ENCODE results near the gene NCKAP5.

Gene NCKAP5

DNA sequence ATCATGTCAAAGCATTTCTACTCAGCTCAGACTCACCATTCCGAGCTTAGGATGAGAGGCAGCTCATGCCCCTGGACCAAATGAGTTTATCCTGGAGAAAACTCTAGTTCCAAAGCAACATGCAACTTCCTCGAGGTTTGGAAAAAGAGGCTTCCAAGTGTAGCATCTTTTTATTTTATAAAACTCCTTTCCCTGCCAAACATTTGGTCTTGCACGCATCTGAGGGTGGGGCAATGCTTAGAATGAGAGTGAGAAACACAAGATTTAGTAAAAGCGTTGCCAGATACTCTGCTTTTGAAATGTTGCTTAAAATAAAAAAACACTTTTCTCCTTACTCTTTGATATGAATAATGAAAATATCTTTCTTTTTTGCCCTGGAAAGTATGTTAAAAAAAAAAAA, 151.5 kb downstream of the NCKAP5 start:
- DNase-seq: no peak

DNA sequence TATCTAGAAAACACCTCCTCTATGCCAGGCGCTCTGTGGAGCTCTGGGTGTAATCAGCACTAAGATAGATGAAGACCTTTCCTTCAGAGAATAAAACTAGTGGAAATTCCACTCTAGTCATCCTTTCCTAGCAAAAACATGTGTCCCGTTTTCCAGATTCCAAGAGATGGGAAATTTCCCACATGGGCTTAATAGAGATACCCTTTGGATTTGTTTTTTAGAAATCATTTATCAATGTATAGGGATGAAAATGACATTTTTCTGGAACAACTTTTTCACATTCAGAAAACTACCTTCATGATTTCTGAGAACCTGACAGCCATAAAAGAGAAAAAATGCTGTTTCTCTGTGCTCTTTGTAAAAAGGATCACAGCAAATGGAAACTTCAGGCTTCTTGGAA, 152.1 kb downstream of the NCKAP5 start:
- DNase-seq: no peak

DNA sequence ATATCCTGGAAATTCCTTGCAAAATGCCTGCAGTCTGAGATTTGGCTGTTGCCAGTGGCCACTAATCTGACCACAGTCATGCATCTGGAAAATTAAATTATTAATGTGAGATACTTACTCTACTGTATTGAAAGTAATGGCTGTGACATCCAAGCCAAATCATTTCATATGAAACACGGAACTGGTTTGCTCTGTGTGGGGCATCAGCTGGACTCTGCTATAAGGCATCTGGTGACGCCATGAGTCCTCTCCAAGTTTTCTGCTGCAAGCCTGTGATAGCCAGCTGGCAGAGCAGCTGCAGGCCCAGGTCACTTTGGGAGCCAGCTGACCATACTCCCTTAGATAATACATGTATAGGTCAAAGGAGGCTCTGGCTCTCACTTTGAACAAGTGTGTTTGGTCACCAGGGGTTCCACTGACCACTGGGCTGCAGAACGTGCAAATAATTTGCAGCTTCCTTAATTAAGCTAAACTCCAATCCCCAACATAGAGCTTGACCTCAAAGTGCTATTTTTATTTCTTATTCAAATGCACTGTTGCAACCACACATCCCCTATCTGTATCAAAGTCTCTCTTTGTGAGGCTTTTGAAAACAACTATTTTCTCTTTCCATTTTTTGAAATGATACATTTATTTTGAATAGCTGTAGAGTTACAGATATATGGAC, 152.9 kb downstream of the NCKAP5 start:
- DNase-seq: no peak

DNA sequence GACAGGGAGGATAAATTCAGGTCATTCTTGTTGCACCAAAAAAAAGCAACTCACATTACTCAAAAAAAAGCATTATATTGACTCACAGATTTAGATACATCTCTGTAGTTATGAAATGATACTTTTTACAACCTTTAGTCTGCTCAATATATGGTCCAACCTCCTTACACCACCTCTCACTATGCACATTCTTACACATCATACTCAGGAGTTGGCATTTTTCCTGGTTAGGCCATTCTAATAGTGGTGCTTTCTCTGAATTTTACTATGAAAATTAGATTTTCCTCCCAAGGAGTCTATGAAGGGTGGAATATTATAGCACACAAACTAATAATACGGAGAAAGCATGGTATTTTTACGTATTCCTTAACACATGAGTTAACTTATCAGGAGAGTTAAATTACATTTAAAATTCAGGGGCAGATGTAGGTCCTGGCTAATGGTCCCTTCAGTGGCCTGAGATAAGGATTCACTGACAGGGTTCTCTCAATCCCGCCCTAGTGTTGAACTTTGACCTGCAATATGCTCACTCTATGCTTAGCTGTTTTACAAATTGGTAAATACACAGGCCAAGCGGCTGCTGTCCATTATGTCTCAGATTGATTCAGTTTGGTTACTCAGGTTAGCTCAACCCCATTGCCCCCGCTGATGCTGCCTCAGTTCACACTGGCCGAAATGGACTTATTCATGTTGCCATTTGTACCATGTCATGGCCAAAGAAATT, 153.6 kb downstream of the NCKAP5 start:
- no peak for DNase-seq

DNA sequence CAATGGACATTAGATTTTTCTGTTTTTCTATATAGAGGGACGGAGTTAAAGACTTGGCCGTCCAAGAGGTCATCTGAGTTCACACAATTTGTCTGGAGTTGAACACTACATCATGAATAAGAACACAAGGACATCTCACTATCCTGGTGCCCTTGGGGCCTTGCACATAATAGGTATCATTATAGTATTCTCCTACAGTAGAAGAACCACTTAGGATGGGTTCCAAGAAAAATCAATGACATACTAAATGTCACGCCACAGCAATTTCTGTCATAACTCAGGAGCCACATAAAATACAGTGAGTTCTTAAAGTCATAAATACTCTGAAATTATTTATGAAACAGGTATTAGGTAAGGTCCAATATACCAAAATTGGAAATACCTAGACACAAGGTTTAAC, 154.4 kb downstream of the NCKAP5 start:
- no peak for DNase-seq

DNA sequence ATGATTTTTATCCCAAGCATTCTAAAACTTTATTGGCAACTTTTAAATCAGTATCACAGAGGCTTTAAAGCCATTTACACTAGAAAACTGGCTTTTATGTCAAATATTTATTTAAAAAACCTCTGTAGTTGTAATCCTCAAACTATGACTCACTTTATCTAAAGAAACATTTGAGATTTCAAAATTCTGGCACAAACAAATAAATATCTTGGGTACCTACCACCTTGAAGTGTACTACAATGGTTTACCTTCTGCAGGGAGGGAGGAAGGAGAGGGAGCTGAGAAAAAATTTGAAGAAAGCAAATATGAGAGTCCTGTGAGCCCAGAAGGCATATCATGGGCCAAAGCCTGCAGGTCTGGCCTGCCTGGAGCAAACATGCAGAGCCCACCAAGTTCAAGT, 155.6 kb downstream of the NCKAP5 start:
- DNase-seq: no peak

DNA sequence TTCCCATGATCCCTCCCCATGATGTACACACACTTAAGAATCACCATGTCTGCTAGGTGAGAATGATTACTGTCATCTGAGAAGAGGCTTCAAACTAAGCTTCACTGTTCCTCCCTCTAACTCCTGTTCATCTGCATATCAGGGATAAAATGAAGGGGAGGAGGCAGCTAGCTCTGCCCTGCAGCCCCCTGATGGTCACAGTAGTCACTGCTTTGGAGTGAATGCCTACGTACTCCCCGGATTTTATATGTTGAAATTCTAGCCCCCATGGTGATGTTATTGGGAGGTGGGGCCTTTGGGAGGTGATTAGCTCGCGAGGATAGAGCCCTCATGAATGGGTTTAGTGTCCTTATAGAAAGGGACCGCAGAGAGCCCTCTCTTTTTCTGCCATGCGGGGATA, 156.4 kb downstream of the NCKAP5 start:
- DNase-seq: no peak

DNA sequence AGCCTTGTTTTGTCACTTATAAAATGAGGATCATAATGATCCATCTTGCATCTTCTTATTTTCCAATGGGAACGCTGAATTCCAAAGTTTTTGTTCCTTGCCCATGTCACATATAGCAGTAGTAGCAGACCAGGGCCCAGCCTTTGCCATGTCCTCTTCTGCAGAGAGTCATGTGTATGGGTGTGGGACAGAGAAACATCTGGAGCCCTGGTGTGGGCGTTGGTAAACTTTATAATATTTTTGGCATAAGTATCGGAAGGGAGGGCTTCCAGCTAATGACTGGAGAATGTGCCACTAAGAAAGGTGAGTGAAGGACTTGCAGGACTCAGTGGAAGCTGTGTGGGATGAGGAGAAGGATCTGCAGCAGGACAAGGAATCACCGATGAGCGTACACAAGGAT, 157.2 kb downstream of the NCKAP5 start:
- DNase-seq: no peak

DNA sequence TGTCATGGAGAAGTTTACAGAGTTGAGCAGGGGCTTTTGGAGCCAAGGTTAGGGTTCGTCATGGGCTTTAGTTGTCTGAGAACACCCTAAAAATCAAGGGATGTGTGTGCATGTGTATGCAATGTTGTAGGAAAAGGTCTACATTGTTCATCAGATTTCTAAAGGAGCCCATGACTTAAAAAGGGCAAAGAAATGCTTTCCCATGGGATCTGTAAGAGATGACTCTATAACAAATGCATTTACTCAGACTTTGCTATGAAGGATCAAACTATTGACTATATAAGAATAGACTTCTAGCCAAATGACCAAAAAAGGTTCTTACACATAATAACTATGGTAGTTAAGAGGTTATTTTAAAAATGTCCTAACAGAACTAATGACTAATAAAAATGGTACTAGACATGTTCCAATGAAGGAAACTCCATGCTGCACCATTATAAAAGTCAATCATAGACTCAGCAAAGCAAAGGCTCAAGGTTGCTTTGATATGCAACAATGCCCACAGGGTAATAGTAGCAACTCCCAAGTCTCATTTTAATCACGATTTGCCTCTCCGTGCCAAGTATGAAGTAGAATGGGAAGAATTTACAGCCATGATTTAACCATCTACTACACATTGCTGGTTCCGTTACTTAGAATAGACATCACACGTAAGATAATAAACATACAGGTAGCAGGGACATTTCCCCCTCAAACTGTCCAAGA, 158.5 kb downstream of the NCKAP5 start:
- DNase-seq: no peak

DNA sequence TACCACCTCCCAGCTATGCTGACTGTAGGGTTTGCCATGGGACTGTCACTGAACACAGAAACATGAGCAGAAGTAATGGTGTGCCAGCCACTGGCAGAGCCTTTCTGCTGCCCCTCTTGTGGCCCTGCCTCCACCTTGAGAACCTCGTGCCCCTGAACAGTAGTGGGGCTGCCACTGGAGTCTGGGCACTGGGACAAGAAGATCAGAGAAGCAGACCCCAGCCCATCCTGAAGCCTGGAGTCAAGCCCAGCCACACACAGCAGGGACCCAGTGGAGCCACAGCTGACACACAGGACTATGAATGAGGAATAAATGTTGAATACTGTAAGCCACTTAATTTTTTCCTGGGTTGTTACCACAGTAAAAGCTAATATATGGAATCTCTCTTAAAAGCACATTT, 159.6 kb downstream of the NCKAP5 start:
- no peak for DNase-seq

DNA sequence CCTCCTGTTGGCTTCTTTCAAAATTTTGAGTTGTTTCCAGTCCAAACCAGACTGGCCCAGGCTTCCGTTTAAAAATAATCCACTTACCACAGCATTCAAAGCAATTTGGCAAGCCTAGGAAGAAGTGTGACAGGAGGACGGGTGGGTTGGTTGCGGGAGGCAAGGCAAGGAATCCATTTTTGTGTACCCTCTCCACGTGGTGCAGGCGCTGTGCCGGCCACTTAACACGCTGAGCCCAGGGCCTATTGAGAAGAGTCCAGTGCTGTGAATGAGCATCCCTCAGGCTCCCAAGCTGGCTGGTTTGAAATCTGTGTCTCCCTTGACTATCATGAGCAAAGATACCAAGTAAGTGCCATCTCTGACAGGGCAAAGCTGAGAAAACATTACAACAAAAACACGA, 160.9 kb downstream of the NCKAP5 start:
- no peak for DNase-seq

DNA sequence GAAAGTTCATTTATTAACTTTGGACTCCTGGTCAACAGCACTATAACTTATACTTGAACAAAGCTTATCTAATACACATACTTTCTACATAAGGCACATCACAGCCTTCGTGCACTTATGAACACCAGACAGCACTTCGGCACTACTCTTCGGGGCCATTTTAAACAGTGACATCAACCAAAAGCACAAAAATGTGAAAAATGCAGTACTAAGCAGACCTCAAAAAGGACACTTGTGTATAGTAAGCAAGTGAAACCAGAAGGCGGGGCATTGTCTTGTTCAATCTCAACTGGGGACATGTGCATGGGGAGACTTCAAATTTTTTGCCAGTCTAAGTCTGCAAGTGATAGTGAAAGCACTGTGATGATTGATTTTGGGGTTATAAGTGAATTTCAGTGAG, 163.0 kb downstream of the NCKAP5 start:
- DNase-seq: no peak

DNA sequence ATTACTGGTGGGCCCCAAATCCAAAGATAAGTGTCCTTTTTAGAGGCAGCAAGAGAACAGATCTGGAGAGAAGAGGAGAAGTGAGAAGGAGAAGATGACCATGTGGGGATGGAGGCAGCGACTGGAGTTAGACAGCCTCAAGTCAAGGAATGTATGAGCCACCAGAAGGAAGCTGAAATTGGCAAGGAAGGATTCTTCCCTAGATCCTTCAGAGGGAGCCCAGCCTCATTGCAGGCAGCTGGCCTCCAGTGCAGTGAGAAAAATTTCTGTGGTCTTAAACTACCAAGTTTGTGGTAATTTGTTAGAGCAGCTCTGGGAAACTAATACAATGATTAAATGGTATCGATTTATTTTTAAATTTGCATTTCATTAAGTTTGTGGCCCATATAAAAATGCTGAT, 167.9 kb downstream of the NCKAP5 start:
- DNase-seq: no peak

DNA sequence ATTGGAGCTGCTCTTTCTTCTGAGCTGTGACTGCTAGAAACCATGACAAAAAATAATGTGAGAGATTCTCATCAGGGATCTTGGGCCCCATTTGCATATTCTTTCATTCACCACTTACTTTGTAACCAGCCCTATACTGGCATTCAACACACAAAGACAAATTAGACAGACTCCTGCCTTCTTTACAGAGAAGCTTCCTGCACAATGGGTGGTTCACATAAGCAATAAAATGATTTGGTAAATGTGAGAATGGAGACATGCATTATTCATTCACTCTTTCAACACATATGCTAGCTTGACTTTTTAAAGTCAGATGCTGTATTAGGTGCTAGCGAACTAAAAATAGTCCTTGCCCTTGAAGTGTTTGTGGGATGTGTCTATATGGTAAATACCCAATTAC, 174.4 kb downstream of the NCKAP5 start:
- DNase-seq: no peak

DNA sequence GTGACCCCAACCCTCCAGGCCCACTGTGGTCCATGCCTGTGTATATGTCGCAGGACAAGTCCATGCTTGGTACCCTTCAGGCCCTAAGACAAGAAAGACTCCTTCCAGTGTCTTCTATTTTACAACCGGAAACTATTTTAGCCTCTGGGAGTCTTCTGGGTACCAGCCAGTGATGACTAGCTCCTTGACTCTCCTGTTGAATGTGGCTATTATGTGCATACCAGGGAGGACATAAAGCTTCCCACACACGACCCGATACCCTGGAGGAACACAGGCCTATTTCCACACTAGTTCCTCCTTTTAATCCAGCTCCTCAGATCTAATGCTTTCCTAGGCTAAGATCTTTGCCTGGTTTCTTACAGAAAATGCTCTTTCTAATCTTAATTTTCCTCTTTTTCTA, 178.1 kb downstream of the NCKAP5 start:
- no peak for DNase-seq

DNA sequence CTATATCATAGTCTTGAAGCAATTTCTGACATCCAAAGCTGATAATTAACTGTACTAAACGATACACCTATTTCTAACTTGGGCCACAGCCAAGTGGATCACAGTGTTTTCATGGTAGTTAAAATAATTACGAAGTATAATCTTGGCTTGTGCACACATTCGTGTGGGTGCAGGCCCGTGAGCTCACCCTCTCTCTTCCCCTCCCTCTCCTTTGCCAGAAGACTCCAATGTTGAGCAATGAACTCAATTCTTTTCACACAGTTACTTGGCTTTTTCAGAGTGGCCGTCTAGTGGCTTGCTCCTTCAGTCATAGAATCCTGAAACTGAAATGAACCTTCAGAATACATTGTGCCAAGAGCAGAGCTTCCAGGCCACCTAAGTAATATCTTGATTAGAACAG, 178.7 kb downstream of the NCKAP5 start:
- no peak for DNase-seq

DNA sequence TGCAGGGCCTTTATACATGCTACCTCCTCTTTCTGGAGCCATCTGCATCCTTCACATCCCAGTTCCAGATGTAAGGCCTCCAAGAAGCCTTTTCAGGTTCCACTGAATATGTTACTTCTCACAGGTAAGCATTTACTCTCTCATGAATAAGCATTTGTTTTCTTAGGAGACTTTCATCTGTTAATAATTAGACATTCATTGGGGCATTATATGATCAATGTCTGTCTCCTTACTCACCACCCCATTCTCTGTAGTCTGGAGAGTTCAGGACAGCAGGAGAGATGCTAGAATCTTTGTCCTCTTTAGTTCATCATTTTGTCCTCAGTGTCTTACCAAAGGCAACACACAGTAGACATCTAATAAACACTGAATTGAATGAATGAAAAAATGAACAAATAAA, 185.7 kb downstream of the NCKAP5 start:
- DNase-seq: no peak

DNA sequence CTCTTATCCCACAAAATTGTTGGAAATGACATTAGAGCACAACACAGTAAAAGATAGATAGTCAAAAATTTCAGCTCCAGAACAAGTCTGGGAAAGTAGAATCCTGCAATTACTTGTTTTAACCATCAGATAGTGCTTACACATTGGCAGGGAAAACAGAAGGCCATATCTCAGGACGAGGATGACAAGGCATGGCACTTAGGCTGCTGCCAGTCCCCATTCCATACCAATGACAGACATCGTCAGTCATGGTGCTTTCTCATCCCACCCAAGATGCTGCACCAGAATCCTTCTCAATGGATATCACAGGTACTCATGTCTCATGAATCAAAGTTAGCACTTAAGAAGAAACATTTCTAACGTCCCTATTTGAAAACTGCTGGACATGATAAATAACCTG, 187.3 kb downstream of the NCKAP5 start:
- no peak for DNase-seq

DNA sequence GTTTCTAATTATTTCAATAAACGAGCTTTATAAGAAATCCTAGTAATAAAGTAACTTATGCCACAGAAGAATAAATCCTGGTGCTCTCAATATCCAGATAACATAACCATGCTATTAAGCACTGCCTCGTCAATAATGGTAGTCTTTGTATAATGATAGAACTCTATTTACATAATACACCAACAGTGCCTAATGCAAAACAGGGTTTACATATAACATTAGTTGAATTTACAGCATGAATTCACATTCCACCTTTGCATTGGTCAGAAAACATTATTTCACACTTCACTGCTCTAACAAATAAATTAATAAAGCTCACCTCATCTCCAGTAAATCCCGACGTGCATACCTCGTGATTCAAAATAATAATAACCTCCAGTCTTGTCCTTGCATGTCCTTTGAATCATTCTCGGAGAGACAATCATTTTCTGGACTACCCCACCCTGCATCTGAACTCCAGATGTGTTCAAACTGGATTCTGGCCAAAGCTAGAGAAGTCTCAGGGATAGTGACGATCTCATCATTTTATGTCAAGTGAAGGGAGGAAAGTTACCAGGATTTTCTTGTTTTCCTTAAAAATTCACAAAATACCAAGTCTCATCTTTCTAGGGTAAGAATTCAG, 189.2 kb downstream of the NCKAP5 start:
- DNase-seq: no peak

DNA sequence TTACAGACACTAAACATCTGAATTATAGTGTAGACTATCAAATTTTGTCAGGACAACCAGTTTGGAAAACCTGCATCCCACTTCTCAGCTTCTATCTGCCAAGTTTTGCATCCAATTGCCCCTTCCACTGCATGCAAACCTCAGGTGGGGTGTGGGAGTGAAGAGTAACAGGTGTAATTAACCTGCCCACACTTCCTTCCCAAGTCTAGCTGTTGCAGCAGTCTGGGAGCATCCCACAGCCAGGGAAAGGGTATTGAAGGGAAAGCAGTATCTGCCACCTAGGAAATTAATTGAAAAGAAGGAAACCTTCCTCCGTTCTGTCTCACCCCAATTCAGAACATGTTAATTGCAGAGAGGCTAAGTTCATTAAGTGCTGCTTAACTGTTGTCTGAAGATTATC, 189.9 kb downstream of the NCKAP5 start:
- DNase-seq: no peak

DNA sequence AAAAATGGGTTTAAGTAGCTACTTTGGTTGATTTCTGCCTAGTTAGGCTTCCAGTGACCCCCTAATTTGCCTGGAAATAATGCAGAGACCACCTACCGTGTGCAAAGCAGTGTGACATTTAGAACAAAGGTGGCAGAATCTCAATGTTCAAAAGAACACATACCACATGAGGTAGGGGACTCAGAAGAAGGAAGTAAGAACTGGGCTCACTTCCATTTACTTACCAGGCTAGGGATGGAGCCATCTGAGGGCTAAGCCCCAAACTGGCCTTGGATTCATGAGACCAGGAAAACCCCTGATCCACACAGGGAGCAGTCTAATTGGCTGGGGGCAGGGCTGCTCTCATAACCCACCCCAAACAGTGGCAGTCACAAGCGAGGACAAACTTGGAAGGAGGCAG, 190.7 kb downstream of the NCKAP5 start:
- DNase-seq: no peak

DNA sequence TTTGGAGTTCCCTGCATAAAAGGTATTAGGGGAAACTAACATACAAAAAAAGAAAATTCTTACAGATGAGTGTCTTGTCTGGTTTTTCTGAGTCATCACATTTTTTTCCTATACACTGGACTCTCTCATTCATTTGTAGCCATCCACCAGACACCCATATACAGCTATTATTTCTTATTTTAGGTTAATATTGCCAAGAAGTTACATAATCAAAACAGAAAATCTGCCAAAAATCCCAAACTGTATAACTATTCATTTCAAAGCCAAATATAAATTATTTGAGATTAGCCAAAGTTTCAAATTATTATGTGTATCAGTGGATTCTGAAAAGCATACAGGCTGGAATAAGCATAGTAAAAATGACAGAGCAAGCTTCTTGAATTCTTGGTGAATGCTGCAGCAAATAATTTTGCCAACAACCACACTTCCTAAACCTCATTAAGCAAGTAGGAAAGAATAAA, 191.2 kb downstream of the NCKAP5 start:
- no peak for DNase-seq

DNA sequence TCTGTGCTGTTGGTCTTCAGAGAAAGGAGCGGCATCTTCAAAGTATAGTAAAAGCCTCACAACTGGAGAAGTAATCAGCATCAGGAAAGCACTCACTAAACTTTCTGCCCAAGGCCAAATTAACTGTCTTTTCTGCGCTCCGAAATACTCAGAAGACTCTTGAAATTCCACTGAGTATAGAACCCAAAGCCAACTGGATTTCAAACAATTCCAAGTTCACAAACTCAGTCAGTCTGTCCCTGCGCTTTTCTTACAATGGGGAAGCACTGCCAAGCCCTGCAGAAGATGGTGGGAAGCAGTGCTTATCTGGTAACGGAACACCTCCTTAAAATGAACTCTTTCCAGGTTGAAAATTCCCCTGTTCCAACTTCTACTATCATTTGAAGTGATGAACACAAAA, 193.5 kb downstream of the NCKAP5 start:
- no peak for DNase-seq

DNA sequence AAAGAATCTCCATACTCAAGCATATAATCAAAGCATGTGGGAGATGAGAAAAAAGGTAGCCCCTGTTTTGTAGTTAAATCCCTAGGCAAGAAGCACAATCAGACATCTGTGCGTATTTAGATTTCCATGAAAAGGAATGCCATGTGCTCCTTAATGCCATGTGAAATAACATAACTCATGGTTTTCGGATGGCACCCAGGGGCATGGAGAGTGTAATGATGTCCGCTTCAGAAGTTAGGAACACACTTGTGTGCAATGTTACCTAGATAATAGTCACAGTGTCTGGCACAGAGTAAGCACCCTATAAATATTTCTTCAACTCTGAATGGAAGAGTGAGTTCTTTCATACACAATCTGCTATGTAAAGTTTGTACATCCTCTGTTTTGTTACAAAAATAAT, 197.0 kb downstream of the NCKAP5 start:
- no peak for DNase-seq

All from NCI-H510A (cell line).